ENCODE data around the gene C15orf40.

Gene C15orf40

GRCh38 chr15:82960766-82961165 lies 50.7 kb downstream of the C15orf40 start:
- POLR2A ChIA-PET = no interaction called here
- CTCF ChIA-PET = interaction anchor here (0.6 kb wide), 2 partner anchors 53 to 1884 kb away, joined by 3 read pairs; no protein-coding TSS in a partner anchor

GRCh38 chr15:82959423-82959822 lies 52.0 kb downstream of the C15orf40 start:
- Histone ChIP-seq H3K36me3 (ENCODE audit: control insufficient read depth in 2 of 2, insufficient read depth in 1 of 2, low read length in 2 of 2) (no peaks in the 10 kb centered on the region), H3K9me3 (ENCODE audit: control insufficient read depth, insufficient read depth, low read depth, low read length) (no peaks in the 10 kb centered on the region), H3K4me3 (ENCODE audit: low read depth, low read length) (no peak overlapping the region), H3K4me1 (ENCODE audit: control insufficient read depth, insufficient read depth, low read length) (no peaks in the 10 kb centered on the region), H3K27ac (ENCODE audit: extremely low read depth, low read depth, low read length) (no peak overlapping the region)
- ChIA-PET POLR2A (no interaction called here), CTCF (no interaction called here)
- TF ChIP-seq REPIN1 (tag by site-specific recombination; IDR thresholded peaks at IDR 0.05; ENCODE audit: low read depth) = no peak
- TF ChIP-seq ZBTB44 (tag by site-specific recombination; IDR thresholded peaks at IDR 0.05) = no peak

More at GRCh38 chr15:82960766-82961165, 50.7 kb downstream of the C15orf40 start:
- no peak overlapping the region for H3K4me3 ChIP-seq (ENCODE audit: low read depth, low read length)
- H3K27ac ChIP-seq (ENCODE audit: extremely low read depth, low read depth, low read length) = no peak overlapping the region
- TF ChIP-seq SP3 (tag by site-specific recombination; IDR thresholded peaks at IDR 0.05) (no peak), SCRT2 (tag by site-specific recombination; IDR thresholded peaks at IDR 0.05) (0 out of 2 replicates have a peak, but pooled peaks have one; percentile 26)
- no peaks in the 10 kb centered on the region for H3K36me3 ChIP-seq (ENCODE audit: control insufficient read depth in 2 of 2, insufficient read depth in 1 of 2, low read length in 2 of 2)
- H3K9me3 ChIP-seq (ENCODE audit: control insufficient read depth, insufficient read depth, low read depth, low read length) = no peaks in the 10 kb centered on the region
- H3K4me1 ChIP-seq (ENCODE audit: control insufficient read depth, insufficient read depth, low read length) = no peaks in the 10 kb centered on the region

GRCh38 chr15:82958638-82959037 lies 52.8 kb downstream of the C15orf40 start:
- POLR2A ChIA-PET = interaction anchor here (1.2 kb wide), 1 partner anchor 16 kb away, joined by 3 read pairs; no protein-coding TSS in a partner anchor
- no peaks in the 10 kb centered on the region for H3K36me3 ChIP-seq (ENCODE audit: control insufficient read depth in 2 of 2, insufficient read depth in 1 of 2, low read length in 2 of 2)
- no peak overlapping the region for H3K4me3 ChIP-seq (ENCODE audit: low read depth, low read length)
- no peaks in the 10 kb centered on the region for H3K4me1 ChIP-seq (ENCODE audit: control insufficient read depth, insufficient read depth, low read length)
- H3K9me3 ChIP-seq (ENCODE audit: control insufficient read depth, insufficient read depth, low read depth, low read length) = no peaks in the 10 kb centered on the region
- H3K27ac ChIP-seq (ENCODE audit: extremely low read depth, low read depth, low read length) = no peak overlapping the region
- CTCF ChIA-PET = interaction anchor here (1.9 kb wide), 1 partner anchor 109 kb away, joined by 6 read pairs; no protein-coding TSS in a partner anchor
- TF ChIP-seq ZSCAN16 (tag by site-specific recombination; IDR thresholded peaks at IDR 0.05) (no peak), ZBTB11 (tag by site-specific recombination; conservative IDR thresholded peaks at IDR 0.05; ENCODE audit: low read depth) (no peak), ZNF654 (tag by site-specific recombination; IDR thresholded peaks at IDR 0.05; ENCODE audit: low read depth) (no peak), ZNF449 (tag by site-specific recombination; IDR thresholded peaks at IDR 0.05) (no peak), ZNF423 (tag by site-specific recombination; IDR thresholded peaks at IDR 0.05) (no peak), ZNF580 (tag by site-specific recombination; IDR thresholded peaks at IDR 0.05) (no peak), ZNF621 (tag by site-specific recombination; IDR thresholded peaks at IDR 0.05) (no peak), ZNF114 (tag by site-specific recombination; IDR thresholded peaks at IDR 0.05) (no peak), ZNF140 (tag by site-specific recombination; IDR thresholded peaks at IDR 0.05) (no peak), ZNF362 (tag by site-specific recombination; IDR thresholded peaks at IDR 0.05) (no peak), ZNF639 (tag by site-specific recombination; IDR thresholded peaks at IDR 0.05) (no peak), ZNF248 (tag by site-specific recombination; IDR thresholded peaks at IDR 0.05) (no peak), ZNF777 (tag by site-specific recombination; IDR thresholded peaks at IDR 0.05; ENCODE audit: borderline replicate concordance) (no peak), SALL2 (tag by site-specific recombination; IDR thresholded peaks at IDR 0.05; ENCODE audit: borderline replicate concordance) (no peak), BCL11B (tag by site-specific recombination; IDR thresholded peaks at IDR 0.05; ENCODE audit: low read depth) (no peak), ZNF76 (tag by site-specific recombination; IDR thresholded peaks at IDR 0.05; ENCODE audit: borderline replicate concordance, low read depth) (no peak), ZNF664 (tag by site-specific recombination; IDR thresholded peaks at IDR 0.05) (no peak)
